HG03135 (cell line): ENCODE data around the gene EGR2.

ENCODE experiments used
- ATAC-seq: cut with Tn5 transposase; IDR thresholded peaks from one replicate; pipeline ENCODE4 v1.9.1; 2021; ENCODE audit warnings: mild to moderate bottlenecking, moderate library complexity; ENCODE audit not compliant: unreplicated experiment

The EGR2 gene

DNA sequence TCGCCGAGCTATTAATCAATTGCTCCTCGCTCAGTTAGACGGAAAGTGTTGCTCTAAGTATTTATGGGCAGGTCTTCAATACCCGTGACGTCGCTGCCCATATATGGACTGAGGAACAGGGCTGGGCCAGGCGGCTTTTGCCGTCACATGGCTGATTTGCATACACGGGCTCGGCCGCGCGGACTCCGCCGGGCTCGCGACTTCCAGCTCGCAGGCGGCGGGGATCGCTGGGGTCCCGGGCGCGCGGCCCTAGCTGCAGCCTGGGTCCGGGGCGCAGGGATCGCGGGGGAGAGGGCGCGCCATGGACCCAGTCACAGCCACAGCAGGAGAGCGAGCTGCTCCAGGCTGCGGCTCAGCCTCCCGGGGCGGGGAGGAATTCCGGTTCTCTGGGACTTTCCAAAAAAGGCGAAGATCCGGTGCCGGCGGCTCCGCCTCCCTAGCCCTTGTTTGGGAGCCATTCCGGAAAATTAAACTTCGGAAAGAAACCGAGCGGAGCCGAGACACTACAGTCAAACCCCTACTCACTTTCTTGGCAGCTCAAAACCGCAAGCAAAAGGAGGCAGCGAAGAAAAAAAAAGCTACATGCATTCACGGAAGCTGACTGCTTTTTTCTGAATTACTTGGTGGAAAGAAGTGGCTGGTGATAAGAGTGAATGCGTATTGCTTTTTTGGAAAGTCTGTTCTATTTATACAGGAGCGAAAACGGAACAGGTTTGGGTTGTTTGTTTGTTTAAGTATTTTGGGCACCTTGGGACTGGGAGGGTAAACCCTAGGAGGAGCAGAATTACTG is at the start of gene EGR2:
EGR2 (minus strand) TSS at position 36 of the 790 bp plus-strand sequence. CDS start 337 bp downstream, outside the sequence.
- ATAC-seq, result peak; percentile 80

DNA sequence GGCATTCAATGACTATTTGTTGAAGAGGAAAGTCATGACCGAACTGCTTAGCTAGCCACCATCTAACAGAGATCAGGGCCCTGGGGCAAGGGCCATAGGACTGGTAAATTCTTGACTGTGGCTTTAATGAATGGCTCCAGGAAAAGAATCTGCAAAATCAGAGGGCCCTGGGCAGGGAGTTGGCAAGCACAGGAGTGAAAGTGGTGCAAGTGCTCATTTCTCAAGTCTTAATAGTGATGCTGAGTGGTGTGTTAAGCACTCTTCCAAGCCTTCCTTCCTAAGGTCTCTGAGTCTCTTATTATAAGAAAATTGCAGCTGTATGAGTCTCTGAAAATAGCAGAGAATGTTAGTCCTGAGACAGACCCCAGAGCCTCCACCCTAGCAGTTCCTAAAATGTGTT is 46.3 kb upstream of the EGR2 start:
- no peak for ATAC-seq

DNA sequence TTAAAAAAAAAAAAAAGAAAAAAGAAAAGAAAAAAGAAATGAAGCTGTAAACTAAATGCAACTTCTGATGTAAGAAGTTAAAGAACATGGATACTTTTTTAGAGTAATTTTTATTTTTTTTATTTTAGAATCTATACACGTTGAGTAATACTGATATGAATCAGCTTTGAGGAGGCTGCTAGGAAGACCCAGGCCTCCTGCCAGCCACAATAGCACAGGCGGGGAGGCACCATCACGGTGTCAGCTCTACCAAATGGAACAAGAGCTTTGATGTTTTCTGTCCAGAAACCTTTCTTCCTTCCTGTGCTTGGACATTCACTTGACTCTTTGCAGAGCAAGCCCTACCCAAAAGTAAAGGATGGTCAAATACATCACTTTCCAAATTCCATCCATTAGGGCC is 45.3 kb upstream of the EGR2 start:
- no peak for ATAC-seq

DNA sequence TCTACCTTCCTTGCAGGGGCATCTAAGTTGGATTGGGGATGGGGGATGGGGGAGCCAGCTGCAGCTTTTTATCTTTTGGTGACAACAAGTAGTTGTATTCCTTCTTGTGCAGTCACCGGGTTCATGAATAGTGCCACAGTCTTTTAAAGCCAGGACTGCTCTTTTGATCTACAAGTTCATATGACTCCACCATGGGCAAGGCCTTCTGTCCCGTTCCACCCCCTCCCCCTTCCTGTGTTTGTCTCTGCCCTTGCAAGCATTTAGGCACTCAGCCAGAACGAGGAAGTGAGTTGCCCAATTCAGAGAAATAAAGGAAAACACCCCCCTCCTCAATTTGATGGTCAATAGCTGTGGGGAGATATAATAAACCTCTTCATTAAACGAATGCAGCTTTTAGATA is 44.8 kb upstream of the EGR2 start:
- ATAC-seq, result no peak

DNA sequence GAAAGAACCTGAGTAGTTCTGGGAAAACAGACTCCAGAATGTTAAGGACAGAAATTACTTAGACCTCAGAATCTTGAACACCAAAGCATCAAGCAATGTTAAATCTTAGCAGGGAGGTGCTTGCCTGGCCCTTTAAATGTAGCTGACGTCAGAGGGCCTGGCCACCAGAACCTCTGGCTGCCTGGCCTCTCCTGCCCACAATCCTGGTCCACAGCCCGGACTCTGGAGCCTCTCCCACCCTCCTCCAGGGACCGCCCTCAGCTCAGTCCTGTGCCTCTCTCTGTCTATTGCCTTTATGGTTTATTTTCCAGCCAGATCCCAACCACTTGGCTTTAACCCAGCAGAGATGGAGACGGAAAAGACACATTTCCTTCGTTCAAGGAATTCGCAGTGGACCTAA is 42.2 kb upstream of the EGR2 start:
- no peak for ATAC-seq

DNA sequence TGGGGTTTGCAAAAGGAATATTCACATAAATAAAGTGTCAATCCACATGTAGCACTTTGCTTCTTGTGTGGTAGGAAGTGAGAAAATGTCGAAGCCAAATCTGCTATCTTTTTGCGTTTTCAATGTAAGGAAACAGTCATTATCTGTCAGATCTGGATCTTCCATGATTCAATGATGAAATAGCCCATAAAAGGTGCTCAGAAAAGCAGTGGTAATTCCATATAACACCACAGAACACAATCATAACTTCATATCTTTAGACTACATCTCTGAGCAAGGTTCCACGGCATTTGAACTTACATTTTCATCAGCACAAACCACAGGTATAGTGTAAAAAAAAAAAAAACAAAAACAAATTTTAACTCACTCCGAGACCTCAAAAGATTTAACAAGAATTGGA is 39.9 kb upstream of the EGR2 start:
- no peak for ATAC-seq

DNA sequence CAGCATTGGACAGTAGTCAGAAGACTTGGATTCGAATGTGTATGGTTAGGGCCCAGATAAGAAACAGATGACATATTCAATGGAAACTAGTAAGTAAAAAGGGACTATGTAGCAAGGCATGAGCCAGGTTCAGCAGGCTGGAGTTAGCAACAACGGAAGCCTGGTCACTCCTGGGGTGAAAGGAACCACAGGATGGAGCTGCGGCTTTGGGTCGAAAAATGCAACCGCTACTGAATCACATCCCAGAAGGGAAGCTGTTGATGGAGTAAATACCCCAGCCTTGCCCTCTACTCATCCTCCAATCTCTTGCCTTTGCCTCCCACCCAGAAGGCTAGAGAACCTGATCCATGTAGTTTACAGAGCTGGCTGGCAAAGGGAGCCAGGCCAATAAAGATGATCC is 37.5 kb upstream of the EGR2 start:
- ATAC-seq, result no peak

DNA sequence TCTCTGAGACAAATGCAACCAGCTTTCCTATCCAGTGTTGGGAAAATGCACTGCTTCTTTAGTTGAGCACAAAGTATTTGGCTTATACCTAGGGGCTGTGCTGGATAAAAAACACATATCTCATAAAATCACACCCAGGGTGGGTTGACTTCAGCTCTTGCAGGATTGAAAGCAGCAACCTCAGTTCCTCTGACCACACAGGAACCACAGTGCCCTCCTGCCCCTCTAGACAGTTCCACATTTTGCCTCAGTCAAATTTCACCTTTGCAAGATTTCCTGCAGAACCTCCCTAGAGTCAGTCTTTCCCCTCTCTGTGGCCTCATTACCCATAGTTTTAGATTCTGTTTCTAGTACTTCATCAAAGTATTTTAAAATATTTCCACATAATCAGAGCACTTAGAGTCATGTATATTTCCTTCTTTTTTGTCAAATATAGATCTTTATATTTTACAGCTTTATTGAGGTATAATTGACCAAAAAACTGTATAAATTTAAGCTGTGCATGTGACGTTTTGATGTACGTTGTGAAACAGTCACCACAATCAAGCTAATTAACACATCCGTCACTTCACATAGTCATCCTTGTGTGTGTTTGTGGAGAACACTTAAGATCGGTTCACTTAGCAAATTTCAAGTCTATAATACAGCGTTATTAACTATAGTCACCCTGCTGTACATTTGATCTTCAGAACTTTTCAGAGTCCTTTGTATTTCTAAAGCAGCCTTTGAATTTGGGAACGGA is 37.0 kb upstream of the EGR2 start:
- peak; percentile 66 for ATAC-seq

DNA sequence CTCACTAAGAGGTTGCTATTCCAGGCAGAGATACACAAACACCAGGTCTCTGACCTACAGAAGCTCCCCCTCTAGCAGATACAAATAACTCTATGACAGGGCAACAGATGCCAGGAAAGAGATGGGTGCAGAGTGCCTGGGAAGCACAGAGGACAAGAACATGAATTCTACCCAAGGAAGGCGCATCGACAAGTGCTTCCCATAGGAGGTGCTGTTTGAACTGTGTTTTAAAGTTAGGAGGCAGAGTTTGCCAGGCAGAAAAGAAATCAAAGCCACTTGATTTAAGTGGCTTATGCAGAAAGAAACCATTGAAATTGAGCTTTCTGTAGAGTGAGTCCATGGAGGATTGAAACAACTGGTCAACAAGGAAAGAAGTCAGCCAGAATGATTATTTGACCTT is 35.3 kb upstream of the EGR2 start:
- ATAC-seq, result no peak

DNA sequence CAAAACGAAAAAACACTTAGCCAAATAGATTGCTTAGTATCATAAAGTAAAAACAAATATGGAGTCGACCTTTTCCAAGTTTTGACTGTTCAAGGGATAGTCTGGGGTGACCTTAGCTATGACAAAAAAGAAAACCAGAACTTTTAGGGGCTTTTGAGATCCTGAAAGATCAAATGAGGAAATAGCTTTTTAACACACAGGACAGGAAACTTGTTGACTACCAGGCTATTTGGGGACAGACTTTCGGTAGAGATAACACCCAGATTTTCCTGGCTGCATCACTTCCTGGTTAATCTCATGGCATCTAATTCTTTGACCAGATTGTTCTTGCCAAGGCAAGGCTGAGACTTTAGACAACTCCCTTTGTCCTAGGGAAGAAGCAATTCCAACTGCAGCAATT is 34.5 kb upstream of the EGR2 start:
- no peak for ATAC-seq

DNA sequence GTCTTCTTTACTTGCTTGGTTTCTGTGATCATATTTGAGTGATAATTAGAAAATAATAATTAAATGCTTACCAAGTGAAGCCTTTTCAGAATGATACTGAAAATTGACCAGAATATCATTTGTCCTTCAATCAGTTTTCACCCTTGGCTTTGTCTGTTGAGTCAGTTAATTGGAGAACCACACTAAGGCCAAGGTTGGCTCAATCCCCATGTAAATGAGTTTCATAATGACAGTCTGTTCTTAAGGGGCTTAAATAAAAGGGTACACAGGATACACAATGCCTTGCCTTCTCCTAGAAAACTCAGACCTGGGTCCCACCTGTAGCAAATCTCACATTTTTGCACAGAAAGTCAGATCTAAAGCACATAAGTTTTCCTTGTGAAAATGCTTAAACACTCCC is 31.3 kb upstream of the EGR2 start:
- no peak for ATAC-seq

DNA sequence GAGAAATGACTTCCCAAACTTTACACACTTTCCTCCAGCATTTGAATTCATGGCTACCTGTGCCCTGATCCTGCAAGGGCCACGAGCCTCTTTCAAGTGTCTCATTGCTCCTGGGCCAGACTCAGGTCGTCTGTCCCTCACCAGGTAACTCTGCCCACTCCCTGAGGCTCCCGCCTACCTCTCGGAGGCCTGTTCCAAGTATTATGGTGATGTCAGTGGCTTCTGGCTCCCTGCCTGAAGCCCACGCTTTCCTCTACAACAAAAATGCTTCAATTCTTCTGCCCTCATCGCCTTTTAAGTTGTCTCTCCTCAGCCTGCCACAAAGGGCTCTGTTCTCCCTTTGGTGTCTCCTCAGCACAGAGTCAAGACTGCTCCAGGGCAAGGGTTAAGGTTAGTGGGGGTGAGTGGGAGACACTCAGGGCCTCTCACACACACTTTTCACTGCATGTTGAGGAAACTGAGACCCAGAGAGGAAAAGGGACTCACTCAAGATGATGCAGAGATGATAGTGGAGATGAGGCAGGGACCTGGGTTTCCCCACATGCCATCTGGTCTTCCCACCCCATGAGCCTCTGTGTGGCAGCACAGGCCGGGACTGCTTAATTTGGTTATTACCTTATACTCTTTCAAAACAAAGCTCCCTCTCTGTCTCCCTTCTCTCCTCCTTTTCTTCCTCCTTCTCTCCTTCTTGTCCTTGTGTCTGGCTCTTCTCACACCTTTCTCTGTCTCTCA is 28.3 kb upstream of the EGR2 start:
- ATAC-seq, result no peak

DNA sequence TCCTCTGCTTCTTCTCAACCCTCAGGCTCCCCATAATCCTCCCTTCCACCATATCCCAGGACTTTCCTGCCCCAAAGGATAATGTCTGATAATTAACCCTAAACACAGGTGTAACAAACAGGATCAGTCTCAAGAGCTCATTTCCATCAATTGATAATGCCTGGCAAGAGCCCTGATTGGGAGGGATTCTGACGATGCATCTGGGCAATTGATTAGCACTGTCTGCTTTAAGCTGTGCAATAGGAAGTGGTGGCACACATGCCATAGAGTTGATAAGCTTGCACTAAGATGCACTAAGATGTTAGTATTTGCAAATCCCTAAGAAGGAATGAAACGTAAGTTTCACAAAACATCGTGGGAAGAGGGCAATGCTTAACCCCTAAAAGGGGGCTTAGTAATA is 27.4 kb upstream of the EGR2 start:
- ATAC-seq, result no peak

DNA sequence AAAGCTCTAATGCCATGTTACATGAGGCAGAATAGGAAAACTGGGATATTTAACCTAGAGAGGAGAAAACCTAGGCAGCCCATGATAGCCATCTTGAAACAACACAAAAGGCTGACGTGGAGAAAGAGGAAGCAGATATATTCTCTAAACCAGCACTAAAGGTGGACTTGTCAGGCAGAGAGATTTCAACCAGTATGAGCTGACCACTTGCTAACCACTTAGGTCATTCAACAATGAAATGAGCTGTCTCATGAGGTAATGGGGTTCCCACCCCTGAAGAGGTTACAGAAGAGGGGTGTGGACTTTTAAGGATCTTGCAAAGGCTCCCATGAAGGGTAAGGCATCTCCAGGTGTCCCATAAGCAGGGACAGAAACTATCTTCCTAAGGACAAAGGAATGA is 26.8 kb upstream of the EGR2 start:
- no peak for ATAC-seq

DNA sequence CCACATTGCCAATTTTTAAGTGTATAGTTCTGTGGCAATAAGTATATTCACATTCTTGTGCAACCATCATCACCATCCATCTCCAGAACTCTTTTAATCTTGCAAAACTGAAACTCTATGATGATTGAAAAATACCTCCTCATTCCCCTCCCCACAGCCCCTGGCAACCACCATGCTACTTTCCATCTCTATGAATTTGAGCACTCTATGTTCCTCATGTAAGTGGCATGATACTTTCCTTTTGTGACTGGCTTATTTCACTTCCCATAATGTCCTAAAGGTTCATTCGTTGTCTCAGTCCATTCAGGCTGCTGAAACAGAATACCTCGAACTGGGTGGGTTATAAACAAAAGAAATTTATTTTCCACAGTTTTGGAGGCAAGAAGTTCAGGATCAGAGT is 23.4 kb upstream of the EGR2 start:
- ATAC-seq, result no peak

DNA sequence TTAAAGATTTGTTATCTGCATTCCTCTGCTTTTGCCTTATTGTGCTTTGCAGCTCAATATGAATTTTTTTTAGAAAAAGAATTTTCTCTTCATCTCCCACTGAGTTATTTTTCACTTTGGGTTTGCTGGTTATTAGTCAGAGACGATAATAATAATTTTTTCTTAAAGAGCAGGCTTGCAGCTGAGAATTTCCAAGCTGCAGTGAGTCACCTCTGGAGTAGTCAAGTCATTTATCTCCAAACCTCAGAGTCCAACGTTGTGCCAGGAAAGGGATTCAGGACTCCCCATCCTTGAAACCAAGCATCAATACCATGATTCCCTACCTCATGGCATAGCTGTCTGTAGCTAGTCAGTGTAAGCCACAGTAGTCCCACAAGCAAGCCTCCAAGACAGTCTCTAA is 15.2 kb upstream of the EGR2 start:
- ATAC-seq, result no peak

DNA sequence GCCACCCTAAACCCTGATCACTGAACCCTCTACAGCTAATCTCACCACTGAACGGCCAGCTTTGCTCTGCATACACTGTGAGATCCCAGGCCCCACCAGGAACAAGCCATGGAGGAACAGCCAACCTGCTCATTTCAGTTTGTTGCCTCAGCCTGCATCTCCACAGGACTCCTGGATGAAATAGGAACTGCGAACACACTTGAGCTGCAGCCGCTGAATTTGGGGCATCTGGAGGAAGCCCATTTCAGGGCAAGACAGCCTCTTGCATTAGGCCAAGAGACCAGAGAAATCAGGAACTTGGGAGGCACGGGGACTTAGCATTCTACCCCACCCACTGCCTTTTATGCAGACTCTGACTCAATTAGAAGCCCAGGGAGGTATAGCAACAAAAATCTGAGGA is 14.5 kb upstream of the EGR2 start:
- ATAC-seq, result no peak

DNA sequence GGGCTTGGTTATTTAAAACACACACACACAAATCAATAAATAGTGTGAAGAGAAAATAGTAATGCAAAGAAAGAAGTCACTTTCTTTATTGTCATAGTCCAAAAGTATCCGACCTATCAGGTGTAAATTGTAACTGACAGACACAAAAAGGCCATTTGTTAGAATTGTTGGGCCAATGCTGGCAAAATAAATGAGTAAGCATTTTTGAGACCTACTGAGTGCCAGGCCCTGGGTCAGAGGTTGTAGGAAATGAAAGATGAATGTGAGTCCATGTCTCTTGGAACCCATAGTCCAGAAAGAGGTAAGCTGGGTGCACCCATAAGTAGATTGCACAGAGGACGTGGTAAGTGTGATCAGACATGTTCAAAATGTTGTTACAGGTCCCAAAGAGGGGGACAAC is 13.5 kb upstream of the EGR2 start:
- ATAC-seq, result no peak

DNA sequence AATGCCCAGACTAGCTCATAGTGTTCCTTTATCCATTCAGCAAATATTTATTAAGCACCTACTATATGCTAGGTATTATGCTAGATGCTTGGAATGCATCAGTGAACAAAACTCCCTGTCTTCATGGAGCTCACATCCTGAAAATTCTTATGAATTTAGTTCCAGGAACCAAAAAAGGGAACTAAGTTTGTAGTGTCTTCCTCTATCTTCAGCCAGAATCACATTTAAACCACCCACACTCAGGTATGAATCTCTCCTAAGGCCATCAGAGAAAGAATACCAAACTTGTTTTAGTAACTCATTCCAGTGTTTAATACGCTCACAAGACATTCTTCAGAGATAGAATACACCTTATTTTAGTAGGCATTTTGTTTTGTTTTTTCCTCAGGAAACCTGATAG is 10.1 kb upstream of the EGR2 start:
- no peak for ATAC-seq

DNA sequence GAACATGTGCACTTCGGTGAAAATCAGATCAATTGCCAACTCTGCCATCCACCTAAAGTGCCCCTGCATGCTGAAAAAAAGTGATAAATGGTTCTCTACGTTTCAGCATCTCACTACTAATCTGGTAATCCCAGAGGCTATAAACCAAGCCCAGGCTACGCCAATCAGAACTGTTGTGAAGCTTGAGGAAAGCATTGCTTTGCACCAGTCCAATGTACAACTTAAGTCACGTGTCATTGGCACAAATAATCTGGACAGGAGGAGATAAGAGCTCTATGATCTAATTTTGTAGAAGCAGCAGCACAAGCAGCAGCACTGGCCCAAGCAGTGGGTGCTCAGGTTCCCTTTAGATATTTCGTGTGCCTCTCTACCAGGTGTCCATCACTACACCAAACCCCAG is 4.4 kb upstream of the EGR2 start:
- no peak for ATAC-seq

DNA sequence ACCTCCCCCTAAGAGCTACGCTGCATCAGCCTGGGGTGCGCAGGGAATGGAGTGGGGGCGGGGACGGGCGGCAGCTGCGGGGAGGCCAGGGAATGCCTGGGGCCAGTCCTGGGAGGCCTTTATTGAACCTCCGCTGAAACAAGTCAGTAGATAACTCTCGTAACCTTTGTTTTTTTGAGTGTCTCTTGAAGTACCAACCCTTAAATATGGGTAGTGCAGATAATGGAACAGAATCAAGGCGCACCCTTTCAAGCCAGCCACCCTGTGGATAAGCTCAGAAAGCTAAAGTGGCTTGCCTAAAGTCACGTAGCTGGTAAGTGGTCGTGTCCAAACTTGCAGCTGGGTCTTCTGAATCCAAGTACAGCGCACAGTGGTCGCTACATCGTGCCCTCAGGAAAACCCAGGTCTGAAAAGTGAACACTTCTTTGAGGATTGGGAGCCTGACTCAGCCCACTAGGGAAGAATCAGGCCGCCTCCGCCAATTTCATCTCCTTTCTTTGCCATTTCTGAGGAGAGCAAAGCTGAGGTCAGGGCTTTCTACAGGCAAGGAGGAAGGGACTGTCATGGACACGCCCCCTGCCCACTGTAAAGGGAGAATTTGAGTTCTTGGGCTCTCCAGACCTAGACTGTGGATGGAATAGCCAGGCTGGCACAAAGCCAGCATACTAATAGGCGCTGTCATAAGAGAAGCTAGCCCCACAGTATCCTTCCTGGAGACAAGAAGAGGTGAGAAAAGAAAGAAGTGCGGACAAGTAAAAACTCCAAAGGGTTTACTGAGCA is 3.2 kb upstream of the EGR2 start:
- ATAC-seq, result no peak
